PC-3 (cell line): ENCODE data around the gene MOAP1. TPM values are rescaled to one million over a fixed set of nuclear protein-coding genes. Genes with fewer than 3 reads are reported as not detected.
"Not testable (repeated sequence)": the region's sequence is repeated elsewhere in the genome, so short reads cannot be mapped to it uniquely, and the experiment has no call there.

Experiments used
- ATAC-seq: fragments of 200-7000 bp; cut with Tn5 transposase; 2 replicates; pipeline ENCODE4 v1.9.1; 2020; ENCODE audit warnings: mild to moderate bottlenecking, moderate library complexity
- Bru-seq: library from RNA; stranded (reverse); fragments of 400-500 nt; gene quantifications from one replicate; lab custom pipeline; 2021; lab: Mats Ljungman, UMichigan
- BruChase-seq, 2 experiments: library from RNA; stranded (reverse); fragments of 400-500 nt; gene quantifications; one replicate each; lab custom pipeline; 2021; lab: Mats Ljungman, UMichigan
- BruUV-seq: library from RNA; stranded (reverse); fragments of 400-500 nt; replicated peaks from 2 replicates; lab custom pipeline; 2021; lab: Mats Ljungman, UMichigan
- CTCF ChIA-PET: fragments of 300-600 bp; sonication (Branson Sonifier 250); formaldehyde crosslinking; loops from one replicate; lab custom pipeline; 2022; ENCODE audit warnings: antibody characterized with exemption; lab: Charles Lee
- POLR2A ChIA-PET: fragments of 300-600 bp; sonication (Branson Sonifier 250); formaldehyde crosslinking; loops from one replicate; lab custom pipeline; 2022; ENCODE audit warnings: antibody characterized with exemption; ENCODE audit not compliant: unreplicated experiment; lab: Charles Lee
- DNase-seq: peaks from one replicate; pipeline ENCODE4 v3.0.0-alpha.2; 2015
- H2AFZ ChIP-seq: fragments of 300-600 bp; sonication (generic); 2 replicates; pipeline ENCODE4 v1.6.0; 2016; ENCODE audit warnings: antibody characterized with exemption, low read length
- H3F3A ChIP-seq: fragments of 300-600 bp; sonication (generic); one replicate; pipeline ENCODE4 v1.6.0; 2017; ENCODE audit warnings: antibody characterized with exemption, low read length, control low read depth, mild to moderate bottlenecking; ENCODE audit not compliant: unreplicated experiment
- H3K27ac ChIP-seq: fragments of 300-600 bp; sonication (generic); 2 replicates; pipeline ENCODE4 v1.5.1; 2016; ENCODE audit warnings: mild to moderate bottlenecking, low read length
- H3K27me3 ChIP-seq: fragments of 300-600 bp; sonication (generic); 2 replicates; pipeline ENCODE4 v1.6.1; 2016; ENCODE audit warnings: low read length, mixed read lengths
- H3K36me3 ChIP-seq: fragments of 300-600 bp; sonication (generic); 2 replicates; pipeline ENCODE4 v1.6.1; 2016; ENCODE audit warnings: low read depth, mixed run types, low read length, mixed read lengths
- H3K4me1 ChIP-seq: fragments of 300-600 bp; sonication (generic); 2 replicates; pipeline ENCODE4 v1.5.1; 2016; ENCODE audit warnings: low read length; ENCODE audit not compliant: insufficient read depth
- H3K4me2 ChIP-seq: fragments of 300-600 bp; sonication (generic); 2 replicates; pipeline ENCODE4 v1.6.0; 2016; ENCODE audit warnings: low read length
- H3K4me3 ChIP-seq: fragments of 300-600 bp; sonication (generic); 2 replicates; pipeline ENCODE4 v1.5.1; 2016; ENCODE audit warnings: mild to moderate bottlenecking, low read length, mixed read lengths
- H3K79me2 ChIP-seq: fragments of 300-600 bp; sonication (generic); 2 replicates; pipeline ENCODE4 v1.6.1; 2017; ENCODE audit warnings: low read length, mixed read lengths
- H3K9ac ChIP-seq: fragments of 300-600 bp; sonication (generic); 2 replicates; pipeline ENCODE4 v1.6.0; 2016; ENCODE audit warnings: mild to moderate bottlenecking, low read length
- H3K9me2 ChIP-seq: fragments of 300-600 bp; sonication (generic); replicated peaks from 2 replicates; pipeline ENCODE4 v1.6.1; 2016; ENCODE audit warnings: mixed run types, low read length, mixed read lengths
- H3K9me3 ChIP-seq: fragments of 300-600 bp; sonication (generic); 2 replicates; pipeline ENCODE4 v1.6.1; 2016; ENCODE audit warnings: low read length, mixed read lengths
- H4K20me1 ChIP-seq: fragments of 300-600 bp; sonication (generic); 2 replicates; pipeline ENCODE4 v1.6.1; 2016; ENCODE audit warnings: low read length, mixed read lengths
- CTCF ChIP-seq: fragments of 300-600 bp; sonication (generic); conservative IDR thresholded peaks from 2 replicates; pipeline ENCODE4 v1.5.1; 2017; ENCODE audit warnings: antibody characterized with exemption, low read depth, mild to moderate bottlenecking, low read length
- EZH2 ChIP-seq: fragments of 300-600 bp; sonication (generic); IDR thresholded peaks from one replicate; pipeline ENCODE4 v1.6.1; 2017; ENCODE audit warnings: antibody characterized with exemption, mild to moderate bottlenecking, low read length; ENCODE audit not compliant: unreplicated experiment
- EZH2phosphoT487 ChIP-seq: fragments of 300-600 bp; sonication (generic); IDR thresholded peaks from 2 replicates; pipeline ENCODE4 v1.6.1; 2018; ENCODE audit warnings: mild to moderate bottlenecking, antibody characterized with exemption, low read length, borderline replicate concordance
- intact Hi-C: fragments of 100-400 bp; cut with micrococcal nuclease; formaldehyde crosslinking; loops from 2 replicates; pipeline ENCODE4 v1.9.0; 2023
- long read RNA-seq: library from polyadenylated mRNA; unstranded; transcript quantifications from one replicate; pipeline ENCODE4 v2.0.0, GENCODE V29; 2021; ENCODE audit not compliant: unreplicated experiment
- total RNA-seq: library from RNA; depleted of rRNA; stranded (reverse); fragments of >200 nt; gene quantifications from 2 replicates; pipeline ENCODE4 v1.2.3, GENCODE V29; 2014; rRNA removed

MOAP1 gene
- total RNA-seq = 10.3 and 15.6 TPM in 2 replicates
- Bru-seq, nascent RNA = percentile 85 among the genes with signal in this experiment
- BruChase-seq, experiment 1, labeled RNA remaining after a 6-hour chase = percentile 90 among the genes with signal in this experiment
- percentile 98 among the genes with signal in this experiment for BruChase-seq, experiment 2, labeled RNA remaining after a 2-hour chase
- long read RNA-seq, transcript MOAP1-202 (2 exons, 2,529 nt) = minor isoform, 6 of 46 reads
- long read RNA-seq, transcript MOAP1-201 (3 exons, 2,441 nt) = major isoform, 29 of 46 reads
- long read RNA-seq, partial matches to known transcripts = 0 of 46 reads
- long read RNA-seq, other reads (novel, unspliced or antisense) = 11 of 46 reads

DNA sequence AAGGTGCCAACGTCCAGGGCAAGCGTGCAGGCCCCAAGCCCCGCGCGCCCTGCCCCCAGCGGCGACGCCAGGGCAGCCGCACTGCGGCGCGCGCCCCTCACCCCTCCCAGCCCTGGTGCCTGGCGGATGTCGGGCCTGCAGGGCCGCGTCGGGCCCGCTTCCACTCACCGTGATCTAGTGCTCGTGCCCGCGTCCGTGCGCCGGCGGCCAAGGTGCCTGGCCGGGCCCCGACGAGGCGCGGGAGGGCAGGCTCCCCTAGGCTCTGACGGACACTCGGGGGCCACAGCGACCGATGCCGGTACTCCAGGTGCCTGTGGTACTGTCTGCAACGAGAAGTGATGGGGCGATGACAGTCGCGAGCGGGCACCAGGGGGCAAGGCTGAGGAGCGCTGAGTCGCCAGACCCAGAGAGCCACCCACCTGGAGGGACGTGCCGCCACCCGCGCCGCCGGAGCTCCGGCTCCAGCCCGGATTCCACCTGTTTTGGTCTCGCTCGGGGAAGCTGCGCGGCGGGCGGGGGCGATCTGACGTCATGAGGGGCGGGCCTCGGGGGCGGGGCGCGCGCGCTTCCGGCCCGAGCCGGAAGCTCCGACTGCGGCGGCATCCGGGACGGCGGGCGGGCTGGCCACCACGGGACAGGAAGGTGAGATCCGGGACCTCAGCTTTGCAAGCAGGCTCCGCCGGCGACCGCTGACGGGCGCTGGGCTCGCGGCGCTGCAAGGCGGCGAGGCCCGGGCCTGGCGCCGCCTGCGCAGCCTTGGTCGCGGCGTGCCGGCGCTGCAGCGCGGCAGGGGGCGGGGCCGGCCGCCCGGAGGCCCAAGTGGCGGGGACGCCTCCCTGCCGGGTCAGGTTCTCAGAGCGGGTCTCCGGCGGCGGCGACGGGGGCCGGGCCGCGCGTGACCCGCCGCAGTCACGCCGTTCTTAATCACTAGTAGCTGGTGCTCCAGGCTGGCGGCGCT is at the start of gene MOAP1, which contains the start of gene LYSET:
Gene MOAP1, minus strand, starts transcription at position 507 of the 958 bp plus-strand sequence. CDS start 655 bp downstream, outside the sequence.
Gene LYSET, plus strand, starts transcription at position 927 of the 958 bp plus-strand sequence. CDS start 89 bp downstream, outside the sequence.
- no peaks in the 10 kb centered on the region for H3F3A ChIP-seq
- peak within 1 kb of the TSS; percentile 62 for H3K27ac ChIP-seq
- BruUV-seq = no TSS peak
- no peaks in the 10 kb centered on the region for H3K9me2 ChIP-seq
- TF ChIP-seq EZH2phosphoT487 (peak; percentile 73), EZH2 (no peak), CTCF (no peak)
- DNase-seq (peak; percentile 81), ATAC-seq (peak; percentile 83)
- peak within 1 kb of the TSS; percentile 98 for H3K4me2 ChIP-seq
- H3K36me3 ChIP-seq = peaks cover 11% of the 10 kb centered on the region; the same call in 1 of the 2 replicates
- H3K4me3 ChIP-seq = peak within 1 kb of the TSS; percentile 93
- CTCF ChIA-PET = interaction anchor here (0.6 to 1.1 kb wide), 2 partner anchors 34 to 233 kb away, joined by 3 to 5 read pairs; no protein-coding TSS in a partner anchor
- intact Hi-C loops = loop anchor here (2.0 kb wide), 1 partner anchor 22 kb away; the partner anchor contains the start of genes GON7 and UBR7
- H4K20me1 ChIP-seq = 0 out of 2 replicates have a peak, but pooled peaks cover 8% of the 10 kb centered on the region
- H3K4me1 ChIP-seq = peaks cover 21% of the 10 kb centered on the region
- H3K27me3 ChIP-seq = no peaks in the 10 kb centered on the region
- H3K9me3 ChIP-seq = no peaks in the 10 kb centered on the region
- H3K9ac ChIP-seq = peak within 1 kb of the TSS; percentile 74
- H3K79me2 ChIP-seq = peaks cover 46% of the 10 kb centered on the region
- POLR2A ChIA-PET = interaction anchor here (0.6 to 0.7 kb wide), 2 partner anchors 23 to 238 kb away, joined by 3 to 5 read pairs; partner anchors contain the start of genes GON7 and UBR7
- H2AFZ ChIP-seq = peak within 1 kb of the TSS; percentile 98

GRCh38 chr14:93233078-93233477 is 48.4 kb upstream of the MOAP1 start:
- DNase-seq, BruUV-seq, CTCF ChIA-PET, H3K4me3 ChIP-seq, H3K79me2 ChIP-seq, H3K9me3 ChIP-seq, H3K27me3 ChIP-seq, POLR2A ChIA-PET, intact Hi-C loops, H3K36me3 ChIP-seq, H4K20me1 ChIP-seq, H3K9ac ChIP-seq, H2AFZ ChIP-seq, H3K27ac ChIP-seq, ATAC-seq, H3K9me2 ChIP-seq, H3F3A ChIP-seq, H3K4me2 ChIP-seq: not testable (repeated sequence)
- peaks cover 29% of the 10 kb centered on the region for H3K4me1 ChIP-seq

DNA sequence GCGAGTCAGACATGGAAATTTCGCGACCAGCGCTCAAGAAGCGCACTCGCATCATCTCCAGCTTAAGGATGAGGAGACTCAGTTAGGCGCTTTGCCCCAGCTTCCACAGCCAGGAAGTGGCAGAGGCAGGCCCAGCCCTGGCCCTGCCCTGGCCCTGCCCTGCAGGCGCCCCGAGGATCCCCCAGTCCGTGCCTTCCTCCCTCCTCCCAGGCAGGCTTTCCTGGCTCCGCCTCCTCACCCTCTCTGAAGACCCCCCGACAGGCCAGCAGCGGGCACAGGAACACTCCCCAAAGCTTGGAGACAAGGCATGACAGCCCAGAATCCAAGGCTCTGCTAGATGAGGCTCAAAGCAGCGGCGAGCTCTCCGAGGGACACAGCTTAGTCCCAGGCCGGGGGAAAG is 47.5 kb upstream of the MOAP1 start:
- H3K9me3 ChIP-seq = no peaks in the 10 kb centered on the region
- no peak for ATAC-seq

More for the DNA sequence above, 47.5 kb upstream of the MOAP1 start:
- peak overlapping the region; percentile 50 for H3K27ac ChIP-seq
- H3K4me2 ChIP-seq = 0 out of 2 replicates have a peak overlapping the region, but pooled peaks have one; percentile 73
- peak overlapping the region; percentile 45; the same call in 1 of the 2 replicates for H3K9ac ChIP-seq
- no peaks in the 10 kb centered on the region for H3K9me2 ChIP-seq
- DNase-seq = no peak
- peak overlapping the region; percentile 65; the same call in 1 of the 2 replicates for H2AFZ ChIP-seq
- no peak overlapping the region for H3K4me3 ChIP-seq
- intact Hi-C loops = no loop called here
- no TSS peak for BruUV-seq
- no peaks in the 10 kb centered on the region for H3K79me2 ChIP-seq
- H3F3A ChIP-seq = no peaks in the 10 kb centered on the region
- CTCF ChIA-PET = no interaction called here
- H3K4me1 ChIP-seq = peaks cover 29% of the 10 kb centered on the region
- H3K36me3 ChIP-seq = peaks cover 4% of the 10 kb centered on the region; the same call in 1 of the 2 replicates
- H3K27me3 ChIP-seq = no peaks in the 10 kb centered on the region
- POLR2A ChIA-PET = no interaction called here
- H4K20me1 ChIP-seq = no peaks in the 10 kb centered on the region
- TF ChIP-seq EZH2 (no peak), EZH2phosphoT487 (no peak), CTCF (no peak)
